ENCODE data around the gene CELSR1.

DNA sequence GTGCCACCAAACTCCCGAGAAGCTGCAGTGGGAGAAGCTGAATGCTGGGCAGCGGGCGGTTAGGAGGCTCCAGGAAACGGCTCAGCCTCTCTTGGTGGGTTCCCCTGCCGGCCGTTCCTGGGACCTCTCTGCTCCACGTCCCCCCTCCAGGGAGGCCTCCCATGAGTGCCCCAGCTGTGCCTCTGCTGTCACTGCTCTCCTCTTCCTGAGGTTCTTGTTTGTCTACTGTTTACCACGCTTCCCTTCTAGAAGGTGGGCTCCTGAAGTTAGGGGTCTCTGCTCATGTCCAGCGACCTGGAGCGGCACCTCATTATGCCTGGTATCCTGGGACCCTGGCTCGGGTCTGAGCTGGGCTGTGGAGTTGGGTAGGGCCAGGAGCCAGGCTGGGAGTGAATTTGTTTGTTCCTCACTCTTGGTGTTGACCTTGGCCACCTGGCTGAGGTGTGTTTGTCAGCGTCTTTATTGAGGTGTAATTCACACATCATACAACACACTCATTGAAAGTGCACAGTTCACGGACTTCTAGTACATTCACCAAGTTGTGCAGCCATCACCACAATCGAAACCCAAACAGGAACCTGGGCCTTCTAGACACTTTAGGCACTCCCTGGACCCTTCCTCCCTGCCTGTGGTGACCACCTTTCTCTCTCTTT, 45.0 kb upstream of the CELSR1 start:
- TF ChIP-seq, protein P1, sequence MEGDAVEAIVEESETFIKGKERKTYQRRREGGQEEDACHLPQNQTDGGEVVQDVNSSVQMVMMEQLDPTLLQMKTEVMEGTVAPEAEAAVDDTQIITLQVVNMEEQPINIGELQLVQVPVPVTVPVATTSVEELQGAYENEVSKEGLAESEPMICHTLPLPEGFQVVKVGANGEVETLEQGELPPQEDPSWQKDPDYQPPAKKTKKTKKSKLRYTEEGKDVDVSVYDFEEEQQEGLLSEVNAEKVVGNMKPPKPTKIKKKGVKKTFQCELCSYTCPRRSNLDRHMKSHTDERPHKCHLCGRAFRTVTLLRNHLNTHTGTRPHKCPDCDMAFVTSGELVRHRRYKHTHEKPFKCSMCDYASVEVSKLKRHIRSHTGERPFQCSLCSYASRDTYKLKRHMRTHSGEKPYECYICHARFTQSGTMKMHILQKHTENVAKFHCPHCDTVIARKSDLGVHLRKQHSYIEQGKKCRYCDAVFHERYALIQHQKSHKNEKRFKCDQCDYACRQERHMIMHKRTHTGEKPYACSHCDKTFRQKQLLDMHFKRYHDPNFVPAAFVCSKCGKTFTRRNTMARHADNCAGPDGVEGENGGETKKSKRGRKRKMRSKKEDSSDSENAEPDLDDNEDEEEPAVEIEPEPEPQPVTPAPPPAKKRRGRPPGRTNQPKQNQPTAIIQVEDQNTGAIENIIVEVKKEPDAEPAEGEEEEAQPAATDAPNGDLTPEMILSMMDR (IDR thresholded peaks at IDR 0.05; ENCODE audit: insufficient read depth, low read length), result no peak
- TF ChIP-seq, protein P2, sequence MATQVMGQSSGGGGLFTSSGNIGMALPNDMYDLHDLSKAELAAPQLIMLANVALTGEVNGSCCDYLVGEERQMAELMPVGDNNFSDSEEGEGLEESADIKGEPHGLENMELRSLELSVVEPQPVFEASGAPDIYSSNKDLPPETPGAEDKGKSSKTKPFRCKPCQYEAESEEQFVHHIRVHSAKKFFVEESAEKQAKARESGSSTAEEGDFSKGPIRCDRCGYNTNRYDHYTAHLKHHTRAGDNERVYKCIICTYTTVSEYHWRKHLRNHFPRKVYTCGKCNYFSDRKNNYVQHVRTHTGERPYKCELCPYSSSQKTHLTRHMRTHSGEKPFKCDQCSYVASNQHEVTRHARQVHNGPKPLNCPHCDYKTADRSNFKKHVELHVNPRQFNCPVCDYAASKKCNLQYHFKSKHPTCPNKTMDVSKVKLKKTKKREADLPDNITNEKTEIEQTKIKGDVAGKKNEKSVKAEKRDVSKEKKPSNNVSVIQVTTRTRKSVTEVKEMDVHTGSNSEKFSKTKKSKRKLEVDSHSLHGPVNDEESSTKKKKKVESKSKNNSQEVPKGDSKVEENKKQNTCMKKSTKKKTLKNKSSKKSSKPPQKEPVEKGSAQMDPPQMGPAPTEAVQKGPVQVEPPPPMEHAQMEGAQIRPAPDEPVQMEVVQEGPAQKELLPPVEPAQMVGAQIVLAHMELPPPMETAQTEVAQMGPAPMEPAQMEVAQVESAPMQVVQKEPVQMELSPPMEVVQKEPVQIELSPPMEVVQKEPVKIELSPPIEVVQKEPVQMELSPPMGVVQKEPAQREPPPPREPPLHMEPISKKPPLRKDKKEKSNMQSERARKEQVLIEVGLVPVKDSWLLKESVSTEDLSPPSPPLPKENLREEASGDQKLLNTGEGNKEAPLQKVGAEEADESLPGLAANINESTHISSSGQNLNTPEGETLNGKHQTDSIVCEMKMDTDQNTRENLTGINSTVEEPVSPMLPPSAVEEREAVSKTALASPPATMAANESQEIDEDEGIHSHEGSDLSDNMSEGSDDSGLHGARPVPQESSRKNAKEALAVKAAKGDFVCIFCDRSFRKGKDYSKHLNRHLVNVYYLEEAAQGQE (IDR thresholded peaks at IDR 0.05; ENCODE audit: insufficient replicate concordance, low read depth), result no peak
- TF ChIP-seq POLR2AphosphoS5 (IDR thresholded peaks at IDR 0.05; ENCODE audit: low read depth) (no peak), SPI1 (IDR thresholded peaks at IDR 0.05; ENCODE audit: borderline replicate concordance, low read depth) (no peak)
